HepG2 (cell line): Measurements from ENCODE around the gene LIM2. TPM values are rescaled to one million over a fixed set of nuclear protein-coding genes. Genes with fewer than 3 reads are reported as not detected.

Experiments used
- ATAC-seq: fragments of 200-7000 bp; cut with Tn5 transposase; 3 replicates; pipeline ENCODE4 v1.9.1; 2020; ENCODE audit warnings: mild to moderate bottlenecking, moderate library complexity
- BruUV-seq: library from RNA; stranded (reverse); fragments of 400-500 nt; replicated peaks from 2 replicates; lab custom pipeline; 2021; lab: Mats Ljungman, UMichigan
- CTCF ChIA-PET: fragments of 300-600 bp; formaldehyde crosslinking; extraction: SDS; loops from one replicate; lab custom pipeline; 2021; ENCODE audit warnings: low total read pairs, inconsistent platforms, low intra/inter-chr PET ratio; lab: Yijun Ruan, JAX
- POLR2A ChIA-PET: fragments of 350-600 bp; sonication (Branson Sonifier 250); formaldehyde crosslinking; loops from one replicate; lab custom pipeline; 2020; ENCODE audit warnings: antibody characterized with exemption, inconsistent platforms; lab: Yijun Ruan, JAX
- DNase-seq: peaks from one replicate; pipeline ENCODE4 v3.0.0-alpha.2; 2015; ENCODE audit warnings: low spot score
- FAIRE-seq: peaks from 3 replicates; lab custom pipeline; 2011; peaks lifted over from hg19 to GRCh38; lab: Jason Lieb, UNC
- H2AFZ ChIP-seq: one replicate; pipeline ENCODE4 v1.6.1; 2011; ENCODE audit warnings: low read length, inconsistent platforms
- H3K27ac ChIP-seq: fragments of 300-600 bp; 3 replicates; pipeline ENCODE4 v1.8.0; 2011; ENCODE audit warnings: mixed run types, mild to moderate bottlenecking, mixed read lengths, low read length, inconsistent platforms; ENCODE audit not compliant: insufficient read depth; ENCODE audit errors: extremely low read length
- H3K27me3 ChIP-seq, 2 experiments: fragments of 200-600 bp in 1 of 2; 2 replicates in 1 of 2; 3 replicates in 1 of 2; pipeline versions ENCODE4 v1.6.0 to v1.8.0; 2011; ENCODE audit warnings: low read length in 2 of 2, mild to moderate bottlenecking in 2 of 2, moderate library complexity in 2 of 2, inconsistent platforms in 1 of 2; ENCODE audit not compliant: insufficient read depth in 2 of 2, control insufficient read depth in 1 of 2
- H3K36me3 ChIP-seq, 2 experiments: fragments of 200-600 bp in 1 of 2; replicated peaks in 1 of 2; 2 replicates in 1 of 2; 3 replicates in 1 of 2; pipeline versions ENCODE4 v1.5.1 to v1.8.0; 2011; ENCODE audit warnings: low read length in 2 of 2, inconsistent platforms in 1 of 2; ENCODE audit not compliant: insufficient read depth in 2 of 2, control insufficient read depth in 1 of 2
- H3K4me1 ChIP-seq: 2 replicates; pipeline ENCODE4 v1.5.1; 2012; ENCODE audit warnings: low read length, inconsistent platforms; ENCODE audit not compliant: insufficient read depth
- H3K4me2 ChIP-seq: 2 replicates; pipeline ENCODE4 v1.6.0; 2011; ENCODE audit warnings: low read depth, low read length, inconsistent platforms
- H3K4me3 ChIP-seq, 3 experiments: fragments of 200-600 bp in 1 of 3; sonication (generic), shearing (Covaris generic) in 1 of 3; replicated peaks in 1 of 3; 2 replicates each; pipeline ENCODE4 v1.5.1; 2011 to 2016; ENCODE audit warnings: low read length in 3 of 3, inconsistent platforms in 2 of 3, low read depth in 2 of 3, mild to moderate bottlenecking in 2 of 3, control low read depth in 1 of 3, mixed read lengths in 1 of 3; ENCODE audit not compliant: insufficient read depth in 1 of 3
- H3K79me2 ChIP-seq: one replicate; pipeline ENCODE4 v1.6.1; 2011; ENCODE audit warnings: low read length, inconsistent platforms; ENCODE audit not compliant: insufficient read depth
- H3K9ac ChIP-seq: 2 replicates; pipeline ENCODE4 v1.6.0; 2011; ENCODE audit warnings: mild to moderate bottlenecking, low read depth, low read length, inconsistent platforms; ENCODE audit not compliant: insufficient read depth
- H3K9me3 ChIP-seq: 2 replicates; pipeline ENCODE4 v1.5.1; 2012; ENCODE audit warnings: mild to moderate bottlenecking, low read length
- H4K20me1 ChIP-seq: 2 replicates; pipeline ENCODE4 v1.6.0; 2011; ENCODE audit warnings: inconsistent platforms, mild to moderate bottlenecking, low read length, moderate library complexity; ENCODE audit not compliant: insufficient read depth
- ARID3A ChIP-seq: IDR thresholded peaks from 2 replicates; pipeline ENCODE4 v1.6.1; 2012; ENCODE audit warnings: low read depth, low read length, improper control_type of control experiment
- NR2C2 ChIP-seq: sonication (generic); formaldehyde crosslinking; IDR thresholded peaks from 2 replicates; pipeline ENCODE4 v1.4.0; 2020; ENCODE audit warnings: missing genetic modification reagents, mild to moderate bottlenecking, moderate library complexity, borderline replicate concordance
- SMC3 ChIP-seq: IDR thresholded peaks from 2 replicates; pipeline ENCODE4 v1.6.1; 2011; ENCODE audit warnings: low read length, improper control_type of control experiment
- STAT5B ChIP-seq: sonication (generic); formaldehyde crosslinking; IDR thresholded peaks from 2 replicates; pipeline ENCODE4 v1.4.0; 2020; ENCODE audit warnings: missing genetic modification reagents
- ZBTB34 ChIP-seq: sonication (generic); formaldehyde crosslinking; IDR thresholded peaks from 2 replicates; pipeline ENCODE4 v1.8.0; 2022; ENCODE audit warnings: mild to moderate bottlenecking, missing genetic modification reagents
- ZNF256 ChIP-seq: sonication (generic); formaldehyde crosslinking; conservative IDR thresholded peaks from 2 replicates; pipeline ENCODE4 v1.4.0; 2020; ENCODE audit warnings: missing genetic modification reagents
- ZNF574 ChIP-seq: sonication (generic); formaldehyde crosslinking; IDR thresholded peaks from 2 replicates; pipeline ENCODE4 v1.4.0; 2020; ENCODE audit warnings: missing genetic modification reagents
- ZNF792 ChIP-seq: IDR thresholded peaks from 2 replicates; pipeline ENCODE4 v1.6.1; 2016
- WGBS: methylation state at CpG from one replicate; pipeline ENCODE4 v1.1.6; 2017; ENCODE audit warnings: low lambda C conversion rate; 5-methylcytosine and 5-hydroxymethylcytosine counted together
- in situ Hi-C: cut with HindIII; loops from 2 replicates; pipeline ENCODE4 v1.10.0; 2017; ENCODE audit warnings: low pct_unique_long_range_greater_than_20kb; ENCODE audit not compliant: extremely low pct_ligation_motif_present
- intact Hi-C: fragments of 100-400 bp; cut with micrococcal nuclease; formaldehyde crosslinking; loops from one replicate; pipeline ENCODE4 v1.10.0; 2022; ENCODE audit not compliant: unreplicated experiment
- polyA plus RNA-seq, 8 experiments: library from polyadenylated mRNA; depleted of rRNA in 3 of 8; stranded (reverse) in 7 of 8; unstranded in 1 of 8; fragments of >200 nt; fragmentation: Illumina TruSeq in 4 of 8; extraction: Trizol in 4 of 8; gene quantifications; 2 replicates each; pipeline versions ENCODE4 v1.2.1 to v1.2.3, GENCODE V29; 2011 to 2016; ENCODE audit warnings: low read depth in 4 of 8, missing spikeins in 1 of 8, mixed read lengths in 1 of 8; ENCODE audit not compliant: insufficient read depth in 1 of 8
- total RNA-seq, 5 experiments: library from RNA; depleted of rRNA; stranded (reverse); fragments of >200 nt; fragmentation: Illumina TruSeq; extraction: Trizol; gene quantifications; 2 replicates each; pipeline ENCODE4 v1.2.3, GENCODE V29; 2016; ENCODE audit warnings: low read depth in 1 of 5

Gene LIM2
- total and polyA plus RNA-seq, 2 of the 13 experiments (the other 11 are each of a cell fraction or from before 2014, with no cell fraction given): 1.3 TPM; not detected in 1

- Histone ChIP-seq H3K79me2 (no peaks in the 10 kb centered on the region), H3K4me3 (no peak overlapping the region), H2AFZ (no peak overlapping the region), H3K4me1 (no peaks in the 10 kb centered on the region), H3K4me2 (no peak overlapping the region), H3K9ac (no peak overlapping the region), H3K36me3 (no peaks in the 10 kb centered on the region), H4K20me1 (no peaks in the 10 kb centered on the region)
- FAIRE-seq (no peak), DNase-seq (no peak)
- in situ Hi-C loops: no loop called here
- intact Hi-C loops: loop anchor here (5.0 kb wide), 1 partner anchor 230 kb away; no protein-coding TSS in a partner anchor
- CTCF ChIA-PET: no interaction called here
- WGBS: 4% methylated on average over 3 of the region's 3 CpGs
- POLR2A ChIA-PET: no interaction called here
- no peak for TF ChIP-seq ZNF256 (CRISPR knock-in tag)
- no peak for TF ChIP-seq ARID3A
- no peak for TF ChIP-seq NR2C2 (CRISPR knock-in tag)
- TF ChIP-seq STAT5B (CRISPR knock-in tag): no peak
- TF ChIP-seq ZNF792 (CRISPR knock-in tag): no peak
- TF ChIP-seq SMC3: no peak
- no peak for TF ChIP-seq ZNF574 (CRISPR knock-in tag)
- no peak for TF ChIP-seq ZBTB34 (CRISPR knock-in tag)
- TF ChIP-seq, all 625 proteins: peak for 0
- no peak overlapping the region for H3K27ac ChIP-seq
- BruUV-seq: no TSS peak
- H3K27me3 ChIP-seq: no peaks in the 10 kb centered on the region; a peak in 2 of 5 replicates
- no peak for ATAC-seq
- H3K9me3 ChIP-seq: no peaks in the 10 kb centered on the region
Observed at GRCh38 chr19:51427201-51427600, 39.4 kb upstream of the LIM2 start.
